Uterus (tissue), 4 donors: ENCODE results near the gene CAMKK2. TPM values are rescaled to one million over a fixed set of nuclear protein-coding genes. Genes with fewer than 3 reads are reported as not detected.
"Not testable (repeated sequence)": the region's sequence is repeated elsewhere in the genome, so short reads cannot be mapped to it uniquely, and the experiment has no call there.

Source experiments
- DNase-seq, 2 donors: peaks; one replicate each; pipeline ENCODE4 v3.0.0-alpha.2; 2019 to 2020
- H3K27ac ChIP-seq, 2 donors: fragments of 200-600 bp; sonication (generic); 1 replicate in 1 of 2; 2 replicates in 1 of 2; pipeline ENCODE4 v1.5.1; 2016 to 2018
- H3K27me3 ChIP-seq, 2 donors: fragments of 200-600 bp; sonication (generic); one replicate each; pipeline ENCODE4 v1.5.1; 2018 to 2019; ENCODE audit warnings: control low read depth in 1 of 2
- H3K36me3 ChIP-seq, 2 donors: fragments of 200-600 bp; sonication (generic); one replicate each; pipeline ENCODE4 v1.5.1; 2019; ENCODE audit warnings: control low read depth in 1 of 2
- H3K4me1 ChIP-seq, 2 donors: fragments of 200-600 bp; sonication (generic); one replicate each; pipeline ENCODE4 v1.5.1; 2018 to 2019; ENCODE audit warnings: control low read depth in 1 of 2
- H3K4me3 ChIP-seq, 2 donors: fragments of 200-600 bp; sonication (generic); 1 replicate in 1 of 2; 2 replicates in 1 of 2; pipeline ENCODE4 v1.5.1; 2018 to 2019; ENCODE audit warnings: mild to moderate bottlenecking in 1 of 2
- H3K9me3 ChIP-seq, 2 donors: fragments of 200-600 bp; sonication (generic); one replicate each; pipeline ENCODE4 v1.5.1; 2019; ENCODE audit warnings: control low read depth in 1 of 2
- POLR2A ChIP-seq, 2 donors: fragments of 450-650 bp; IDR thresholded peaks; one replicate each; pipeline ENCODE4 v1.6.1; 2016; ENCODE audit warnings: antibody characterized with exemption in 2 of 2, mild to moderate bottlenecking in 1 of 2, moderate library complexity in 1 of 2
- intact Hi-C: fragments of 100-400 bp; cut with DNase I; formaldehyde crosslinking; loops from one replicate; pipeline ENCODE4 v1.15.1; 2023; ENCODE audit warnings: low total_unique reads
- total RNA-seq, 4 donors: library from RNA; depleted of rRNA in 3 of 4; stranded (reverse); fragments of >200 nt in 3 of 4; gene quantifications; one replicate each; pipeline versions ENCODE4 v1.1.0 to v1.2.4, GENCODE V29; 2014 to 2023
- TF ChIP-seq, protein P1 (sequence below), 4 experiments: fragments of 200-600 bp in 2 of 4; fragments of 450-650 bp in 2 of 4; sonication (generic) in 2 of 4; IDR thresholded peaks; one replicate each; pipeline ENCODE4 v1.5.1; 2016 to 2019; ENCODE audit warnings: antibody characterized with exemption in 4 of 4, mild to moderate bottlenecking in 2 of 4, moderate library complexity in 1 of 4
- donor health status: DM: yes; HTN: yes; CAD: no.

CAMKK2 gene
- total RNA-seq, 4 donors from 2014 or later: 7.9 to 55.1 (median 22.6) TPM

DNA sequence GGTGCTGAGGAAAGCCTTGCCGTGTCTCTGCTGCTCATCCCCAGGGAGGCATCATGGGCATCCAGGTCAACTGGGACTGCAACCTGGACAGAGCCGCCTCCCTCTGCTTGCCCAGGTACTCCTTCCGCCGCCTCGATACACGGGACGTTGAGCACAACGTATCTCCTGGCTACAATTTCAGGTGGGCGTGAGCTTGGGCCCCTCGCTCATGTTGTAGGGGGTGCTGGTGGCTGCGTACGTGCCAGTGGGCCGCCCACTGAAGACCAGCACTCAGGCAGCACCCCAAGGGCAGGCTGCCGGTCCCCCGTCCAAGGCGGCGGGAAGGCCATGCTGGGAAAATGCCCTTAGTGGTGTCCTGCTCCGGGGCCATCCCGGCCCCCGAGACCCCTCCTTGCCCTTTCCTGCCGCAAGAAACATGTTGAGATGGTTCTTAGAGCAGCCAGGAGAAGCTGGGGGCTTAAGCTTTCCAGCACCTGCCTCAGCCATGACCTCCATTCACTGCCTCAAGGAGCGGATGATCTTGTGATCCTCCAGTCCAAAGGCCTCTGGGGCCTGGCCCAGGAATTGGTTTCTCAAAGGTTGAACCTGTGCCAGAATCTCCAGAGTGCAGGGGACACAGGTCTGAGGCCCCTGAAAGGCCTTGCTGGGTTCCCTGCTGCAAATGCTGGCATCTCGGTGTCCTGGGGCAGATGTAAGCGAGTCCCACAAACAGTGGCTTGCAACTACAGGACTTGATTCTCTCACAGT is 67.4 kb downstream of the CAMKK2 start:
- intact Hi-C loops: no loop called here
- H3K27ac ChIP-seq: no peak overlapping the region

DNA sequence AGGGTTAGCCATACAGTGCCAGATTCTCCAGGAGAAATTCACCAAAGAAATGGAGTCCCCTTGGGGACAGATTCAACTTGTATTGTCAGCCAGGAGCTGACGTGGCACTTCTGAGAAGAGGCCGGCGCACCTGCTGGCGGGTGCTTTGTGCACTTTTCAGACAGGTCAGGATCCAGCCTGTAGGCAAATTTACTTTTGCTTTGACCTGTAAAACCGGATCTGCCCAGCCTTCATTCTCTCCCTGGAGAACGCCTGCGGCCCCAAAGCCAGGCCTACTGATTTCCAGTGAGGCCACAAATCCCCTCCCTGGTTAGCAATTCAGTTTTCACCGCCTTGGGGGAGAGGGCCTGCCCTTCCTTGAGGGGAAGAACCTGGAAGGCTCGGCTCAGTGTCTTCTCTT is 69.2 kb downstream of the CAMKK2 start:
- TF ChIP-seq POLR2A (IDR thresholded peaks at IDR 0.05): no peak
- TF ChIP-seq, protein P1, sequence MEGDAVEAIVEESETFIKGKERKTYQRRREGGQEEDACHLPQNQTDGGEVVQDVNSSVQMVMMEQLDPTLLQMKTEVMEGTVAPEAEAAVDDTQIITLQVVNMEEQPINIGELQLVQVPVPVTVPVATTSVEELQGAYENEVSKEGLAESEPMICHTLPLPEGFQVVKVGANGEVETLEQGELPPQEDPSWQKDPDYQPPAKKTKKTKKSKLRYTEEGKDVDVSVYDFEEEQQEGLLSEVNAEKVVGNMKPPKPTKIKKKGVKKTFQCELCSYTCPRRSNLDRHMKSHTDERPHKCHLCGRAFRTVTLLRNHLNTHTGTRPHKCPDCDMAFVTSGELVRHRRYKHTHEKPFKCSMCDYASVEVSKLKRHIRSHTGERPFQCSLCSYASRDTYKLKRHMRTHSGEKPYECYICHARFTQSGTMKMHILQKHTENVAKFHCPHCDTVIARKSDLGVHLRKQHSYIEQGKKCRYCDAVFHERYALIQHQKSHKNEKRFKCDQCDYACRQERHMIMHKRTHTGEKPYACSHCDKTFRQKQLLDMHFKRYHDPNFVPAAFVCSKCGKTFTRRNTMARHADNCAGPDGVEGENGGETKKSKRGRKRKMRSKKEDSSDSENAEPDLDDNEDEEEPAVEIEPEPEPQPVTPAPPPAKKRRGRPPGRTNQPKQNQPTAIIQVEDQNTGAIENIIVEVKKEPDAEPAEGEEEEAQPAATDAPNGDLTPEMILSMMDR (IDR thresholded peaks at IDR 0.05): no peak
- no peak for DNase-seq
- H3K9me3 ChIP-seq: no peaks in the 10 kb centered on the region
- no peaks in the 10 kb centered on the region for H3K36me3 ChIP-seq
- intact Hi-C loops: no loop called here
- no peak overlapping the region for H3K27ac ChIP-seq
- H3K4me1 ChIP-seq: no peaks in the 10 kb centered on the region
- no peak overlapping the region for H3K4me3 ChIP-seq
- no peaks in the 10 kb centered on the region for H3K27me3 ChIP-seq

More for the DNA sequence above, 67.4 kb downstream of the CAMKK2 start:
- Histone ChIP-seq H3K27me3 (no peaks in the 10 kb centered on the region), H3K9me3 (no peaks in the 10 kb centered on the region), H3K36me3 (no peaks in the 10 kb centered on the region), H3K4me1 (no peaks in the 10 kb centered on the region), H3K4me3 (no peak overlapping the region)
- TF ChIP-seq, protein P1 (IDR thresholded peaks at IDR 0.05): no peak
- TF ChIP-seq POLR2A (IDR thresholded peaks at IDR 0.05): no peak
- DNase-seq: no peak

DNA sequence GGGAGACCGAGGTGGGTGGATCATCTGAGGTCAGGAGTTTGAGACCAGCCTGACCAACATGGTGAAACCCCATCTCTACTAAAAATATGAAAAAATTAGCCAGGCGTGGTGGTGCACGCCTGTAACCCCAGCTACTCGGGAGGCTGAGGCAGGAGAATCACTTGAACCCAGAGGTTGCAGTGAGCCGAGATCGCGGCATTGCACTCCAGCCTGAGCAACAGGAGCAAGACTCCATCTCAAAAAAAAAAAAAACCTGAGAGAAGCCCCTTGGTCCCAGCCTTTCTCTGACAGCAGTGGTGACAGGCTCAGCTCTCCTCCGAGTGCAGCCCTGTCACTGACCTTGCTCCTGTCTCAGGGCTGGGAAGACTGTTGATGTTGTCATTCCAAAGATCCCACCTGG is 69.6 kb downstream of the CAMKK2 start:
- H3K4me1 ChIP-seq, H3K4me3 ChIP-seq, H3K27me3 ChIP-seq, H3K9me3 ChIP-seq, H3K27ac ChIP-seq, H3K36me3 ChIP-seq, DNase-seq, intact Hi-C loops: not testable (repeated sequence)

DNA sequence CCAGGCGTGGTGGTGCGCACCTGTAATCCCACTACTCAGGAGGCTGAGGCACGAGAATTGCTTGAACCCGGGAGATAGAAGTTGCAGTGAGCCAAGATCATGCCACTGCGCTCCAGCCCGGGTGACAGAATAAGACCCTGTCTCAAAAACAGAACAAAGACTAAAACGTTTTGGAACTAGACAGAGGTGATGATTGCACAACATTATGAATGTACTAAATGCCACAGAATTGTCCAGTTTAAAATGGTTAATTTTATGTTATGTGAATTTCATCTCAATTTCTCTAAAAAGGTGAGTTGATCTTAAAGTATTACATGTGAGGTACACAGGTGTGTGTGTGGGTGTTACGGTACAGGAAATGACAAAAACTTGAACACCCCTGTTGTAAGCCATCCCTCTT is 70.1 kb downstream of the CAMKK2 start:
- Histone ChIP-seq H3K4me3 (no peak overlapping the region), H3K9me3 (no peaks in the 10 kb centered on the region), H3K4me1 (no peaks in the 10 kb centered on the region), H3K27me3 (no peaks in the 10 kb centered on the region), H3K27ac (no peak overlapping the region), H3K36me3 (no peaks in the 10 kb centered on the region)
- no peak for DNase-seq
- no peak for TF ChIP-seq POLR2A (IDR thresholded peaks at IDR 0.05)
- TF ChIP-seq, protein P1 (IDR thresholded peaks at IDR 0.05): no peak
- intact Hi-C loops: no loop called here

DNA sequence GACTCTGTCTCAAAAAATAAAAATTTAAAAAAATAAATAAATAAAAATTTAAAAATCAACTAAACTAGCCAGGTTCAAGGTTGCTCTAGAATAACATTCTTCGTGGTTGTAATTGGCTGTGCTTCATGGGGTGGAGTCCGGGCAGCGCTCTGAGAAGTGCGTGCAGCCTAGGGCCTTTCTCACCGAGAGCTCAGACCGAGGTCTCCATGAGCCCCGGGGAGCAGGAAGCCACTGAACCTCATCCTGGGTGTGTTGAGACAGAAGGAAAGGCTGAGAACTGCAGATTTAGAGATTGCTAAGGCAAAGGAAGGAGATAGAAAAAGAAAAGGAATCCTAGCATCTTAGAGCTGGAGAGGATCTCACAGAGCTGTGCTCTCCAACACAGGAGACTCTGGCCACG is 71.9 kb downstream of the CAMKK2 start:
- Histone ChIP-seq H3K27me3 (no peaks in the 10 kb centered on the region), H3K9me3 (no peaks in the 10 kb centered on the region), H3K4me3 (no peak overlapping the region), H3K27ac (no peak overlapping the region), H3K4me1 (no peaks in the 10 kb centered on the region), H3K36me3 (no peaks in the 10 kb centered on the region)
- intact Hi-C loops: no loop called here
- DNase-seq: no peak
- TF ChIP-seq, protein P1 (IDR thresholded peaks at IDR 0.05): no peak
- no peak for TF ChIP-seq POLR2A (IDR thresholded peaks at IDR 0.05)
